NCI-H748 treated with DMSO at 0.1 percent for 48 hours (cell line): Measurements from ENCODE around the gene MPO.

Experiments
- DNase-seq: peaks from one replicate; lab custom pipeline; 2025; lab: John Stamatoyannopoulos, UW

MPO gene

GRCh38 chr17:58232707-58233156 lies 48.0 kb downstream of the MPO start:
- no peak for DNase-seq

- no peak for DNase-seq
Observed at GRCh38 chr17:58231641-58232040, 49.1 kb downstream of the MPO start.

GRCh38 chr17:58229881-58230280 lies 50.9 kb downstream of the MPO start:
- DNase-seq, result no peak

GRCh38 chr17:58229384-58229783 lies 51.4 kb downstream of the MPO start:
- DNase-seq, result no peak

GRCh38 chr17:58228679-58229078 lies 52.1 kb downstream of the MPO start:
- DNase-seq, result no peak

GRCh38 chr17:58227733-58228132 lies 53.0 kb downstream of the MPO start:
- no peak for DNase-seq

- no peak for DNase-seq
Observed at GRCh38 chr17:58224315-58224714, 56.4 kb downstream of the MPO start.
